HL-60 (cell line): Measurements from ENCODE around the gene TP73.

Source experiments
- DNase-seq, 2 experiments: peaks; one replicate each; pipeline ENCODE4 v3.0.0-alpha.2; 2010 to 2020; ENCODE audit warnings: low read depth in 1 of 2, low spot score in 1 of 2
- H3K27ac ChIP-seq: fragments of 250-450 bp; sonication (Bioruptor Pico); replicated peaks from 2 replicates; pipeline ENCODE4 v1.5.1; 2020; ENCODE audit warnings: mild to moderate bottlenecking, moderate library complexity
- H3K27me3 ChIP-seq: fragments of 250-450 bp; sonication (Bioruptor Pico); 2 replicates; pipeline ENCODE4 v1.5.1; 2021; ENCODE audit warnings: mild to moderate bottlenecking, moderate library complexity; ENCODE audit not compliant: insufficient read depth, poor library complexity, severe bottlenecking
- H3K4me3 ChIP-seq: replicated peaks from 2 replicates; pipeline ENCODE4 v1.5.1; 2011; ENCODE audit warnings: mild to moderate bottlenecking, control low read depth, low read length; ENCODE audit not compliant: insufficient read depth
- CTCF ChIP-seq: IDR thresholded peaks from one replicate; pipeline ENCODE4 v1.5.1; 2011; ENCODE audit warnings: low read length, control low read depth, inconsistent platforms; ENCODE audit not compliant: insufficient read depth
- GABPA ChIP-seq: IDR thresholded peaks from 2 replicates; pipeline ENCODE4 v1.6.1; 2012; ENCODE audit warnings: low read depth
- POLR2AphosphoS5 ChIP-seq: IDR thresholded peaks from 2 replicates; pipeline ENCODE4 v1.6.1; 2012; ENCODE audit warnings: low read depth
- REST ChIP-seq: IDR thresholded peaks from 2 replicates; pipeline ENCODE4 v1.6.1; 2012; ENCODE audit warnings: low read depth; ENCODE audit not compliant: insufficient replicate concordance
- SPI1 ChIP-seq: IDR thresholded peaks from 2 replicates; pipeline ENCODE4 v1.6.1; 2012; ENCODE audit warnings: low read depth, mild to moderate bottlenecking, borderline replicate concordance

TP73 gene

GRCh38 chr1:3680488-3681230, 28.3 kb downstream of the TP73 start:
- DNase-seq = no peak
- Histone ChIP-seq H3K27me3 (no peaks in the 10 kb centered on the region), H3K4me3 (no peak overlapping the region), H3K27ac (no peak overlapping the region)
- no peak for TF ChIP-seq POLR2AphosphoS5
- no peak for TF ChIP-seq GABPA
- TF ChIP-seq SPI1 = no peak
- TF ChIP-seq REST = no peak
- no peak for TF ChIP-seq CTCF

- DNase-seq = no peak
- Histone ChIP-seq H3K4me3 (no peak overlapping the region), H3K27me3 (no peaks in the 10 kb centered on the region), H3K27ac (no peak overlapping the region)
- no peak for TF ChIP-seq GABPA
- TF ChIP-seq CTCF = no peak
- TF ChIP-seq REST = no peak
- TF ChIP-seq POLR2AphosphoS5 = no peak
- no peak for TF ChIP-seq SPI1
Observed at GRCh38 chr1:3681231-3681897, 29.0 kb downstream of the TP73 start.

GRCh38 chr1:3681898-3682806, 29.8 kb downstream of the TP73 start:
- DNase-seq = no peak
- Histone ChIP-seq H3K27ac (no peak overlapping the region), H3K27me3 (no peaks in the 10 kb centered on the region), H3K4me3 (no peak overlapping the region)
- TF ChIP-seq CTCF = no peak
- TF ChIP-seq SPI1 = no peak
- TF ChIP-seq POLR2AphosphoS5 = no peak
- TF ChIP-seq REST = no peak
- TF ChIP-seq GABPA = no peak
